GM12878 (cell line): ENCODE data around the gene GNAZ. TPM values are rescaled to one million over a fixed set of nuclear protein-coding genes. Genes with fewer than 3 reads are reported as not detected.

Source experiments
- ATAC-seq: fragments of 200-7000 bp; cut with Tn5 transposase; 3 replicates; pipeline ENCODE4 v1.9.1; 2020; ENCODE audit warnings: mild to moderate bottlenecking, moderate library complexity
- BruUV-seq: library from RNA; stranded (reverse); fragments of 400-500 nt; replicated peaks from 2 replicates; lab custom pipeline; 2021; lab: Mats Ljungman, UMichigan
- CTCF ChIA-PET: fragments of 300-600 bp; sonication (Branson Sonifier 250); formaldehyde crosslinking; extraction: SDS; loops from one replicate; lab custom pipeline; 2021; ENCODE audit warnings: inconsistent platforms; lab: Yijun Ruan, JAX
- POLR2A ChIA-PET: fragments of 350-600 bp; formaldehyde crosslinking; extraction: SDS; loops from one replicate; lab custom pipeline; 2021; ENCODE audit warnings: inconsistent platforms; lab: Charles Lee
- RAD21 ChIA-PET: fragments of 300-600 bp; sonication (Branson Sonifier 250); formaldehyde crosslinking; loops from one replicate; lab custom pipeline; 2023; ENCODE audit warnings: antibody characterized with exemption; ENCODE audit not compliant: unreplicated experiment; lab: Charles Lee
- SMC1A ChIA-PET: fragments of 300-600 bp; sonication (Branson Sonifier 250); formaldehyde crosslinking; loops from one replicate; lab custom pipeline; 2023; ENCODE audit not compliant: unreplicated experiment, uncharacterized antibody; lab: Charles Lee
- DNase-seq: peaks from one replicate; pipeline ENCODE4 v3.0.0-alpha.2; 2011; ENCODE audit warnings: low read depth, low spot score
- FAIRE-seq: peaks from 3 replicates; lab custom pipeline; 2011; peaks lifted over from hg19 to GRCh38; lab: Jason Lieb, UNC
- H2AFZ ChIP-seq: 2 replicates; pipeline ENCODE4 v1.6.0; 2011; ENCODE audit warnings: low read depth, low read length, control low read depth; ENCODE audit not compliant: control insufficient read depth
- H3K27ac ChIP-seq: 2 replicates; pipeline ENCODE4 v1.5.1; 2011; ENCODE audit warnings: control low read depth; ENCODE audit not compliant: control insufficient read depth, insufficient read depth
- H3K27me3 ChIP-seq, 2 experiments: replicated peaks in 1 of 2; 2 replicates each; pipeline versions ENCODE4 v1.6.0 to v1.6.1; 2011; ENCODE audit warnings: low read length in 1 of 2; ENCODE audit not compliant: control insufficient read depth in 2 of 2, insufficient read depth in 2 of 2
- H3K36me3 ChIP-seq, 2 experiments: 2 replicates each; pipeline ENCODE4 v1.5.1; 2011; ENCODE audit warnings: low read length in 1 of 2; ENCODE audit not compliant: control insufficient read depth in 2 of 2, insufficient read depth in 2 of 2
- H3K4me1 ChIP-seq: 2 replicates; pipeline ENCODE4 v1.6.1; 2011; ENCODE audit warnings: mild to moderate bottlenecking, low read length, moderate library complexity, mixed read lengths; ENCODE audit not compliant: control insufficient read depth, insufficient read depth
- H3K4me2 ChIP-seq: 2 replicates; pipeline ENCODE4 v1.6.0; 2011; ENCODE audit warnings: control low read depth; ENCODE audit not compliant: control insufficient read depth, insufficient read depth
- H3K4me3 ChIP-seq: fragments of 200-600 bp; sonication (generic); 2 replicates; pipeline ENCODE4 v1.5.1; 2016
- H3K79me2 ChIP-seq: 2 replicates; pipeline ENCODE4 v1.6.0; 2011; ENCODE audit warnings: low read length; ENCODE audit not compliant: control insufficient read depth, insufficient read depth
- H3K9ac ChIP-seq: 2 replicates; pipeline ENCODE4 v1.8.0; 2011; ENCODE audit warnings: low read length, control low read depth, mixed read lengths; ENCODE audit not compliant: control insufficient read depth, insufficient read depth
- H3K9me3 ChIP-seq: replicated peaks from 3 replicates; pipeline ENCODE4 v1.5.1; 2011; ENCODE audit warnings: mild to moderate bottlenecking, low read length; ENCODE audit not compliant: control insufficient read depth, insufficient read depth
- H4K20me1 ChIP-seq: 2 replicates; pipeline ENCODE4 v1.6.0; 2011; ENCODE audit not compliant: control insufficient read depth, insufficient read depth
- CEBPZ ChIP-seq: fragments of 150-350 bp; IDR thresholded peaks from 2 replicates; pipeline ENCODE4 v1.6.1; 2016; ENCODE audit warnings: low read depth, low read length
- PRDM15 ChIP-seq: fragments of 450-650 bp; formaldehyde crosslinking; IDR thresholded peaks from 2 replicates; pipeline ENCODE4 v1.4.0; 2020; ENCODE audit warnings: mild to moderate bottlenecking, moderate library complexity
- WGBS: methylation state at CpG from one replicate; pipeline ENCODE4 v1.1.6; 2016; ENCODE audit warnings: low lambda C conversion rate; ENCODE audit not compliant: insufficient replicate concordance, insufficient coverage; ENCODE audit errors: missing lambda C conversion rate; 5-methylcytosine and 5-hydroxymethylcytosine counted together
- in situ Hi-C: fragments of 300-500 bp; cut with MboI; formaldehyde crosslinking; loops from 9 replicates; pipeline ENCODE4 v1.14.3; 2018; ENCODE audit warnings: mixed read lengths
- intact Hi-C: fragments of 100-400 bp; cut with micrococcal nuclease; formaldehyde crosslinking; loops from one replicate; pipeline ENCODE4 v1.14.2; 2022; ENCODE audit not compliant: unreplicated experiment
- polyA plus RNA-seq, 11 experiments: library from polyadenylated mRNA; depleted of rRNA in 4 of 11; unstranded in 6 of 11; stranded (reverse) in 5 of 11; fragments of >200 nt; fragmentation: Nextera tagmentation in 4 of 11; fragmentation: Illumina TruSeq in 1 of 11; extraction: Ambion mirVana in 4 of 11; extraction: Trizol in 1 of 11; gene quantifications; 1 replicate in 1 of 11; 2 replicates in 10 of 11; pipeline versions ENCODE4 v1.2.1 to v1.2.3, GENCODE V29; 2011 to 2016; ENCODE audit warnings: inconsistent platforms in 2 of 11, missing spikeins in 2 of 11, low read depth in 1 of 11
- total RNA-seq, 4 experiments: library from RNA; depleted of rRNA in 3 of 4; stranded (reverse); fragments of >200 nt in 3 of 4; fragmentation: Illumina TruSeq in 1 of 4; extraction: Trizol in 1 of 4; gene quantifications; 2 replicates each; pipeline versions ENCODE4 v1.2.1 to v1.2.3, GENCODE V29; 2013 to 2021

The GNAZ gene
- total and polyA plus RNA-seq, 10 of the 15 experiments (the other 5 are each of a cell fraction or from before 2014, with no cell fraction given): 0.09 to 1.0 (median 0.44) TPM; not detected in 1

- Histone ChIP-seq H3K9ac (no peak overlapping the region), H3K27ac (no peak overlapping the region), H3K4me1 (no peaks in the 10 kb centered on the region), H3K4me3 (no peak overlapping the region), H3K9me3 (no peaks in the 10 kb centered on the region), H3K4me2 (no peak overlapping the region), H2AFZ (no peak overlapping the region), H4K20me1 (no peaks in the 10 kb centered on the region), H3K79me2 (no peaks in the 10 kb centered on the region), H3K36me3 (no peaks in the 10 kb centered on the region), H3K27me3 (no peaks in the 10 kb centered on the region)
- ChIA-PET SMC1A (interaction anchor here (1.6 to 2.0 kb wide), 2 partner anchors 31 to 128 kb away, joined by 5 to 8 read pairs; no protein-coding TSS in a partner anchor), RAD21 (interaction anchor here (1.0 kb wide), 1 partner anchor 128 kb away, joined by 3 read pairs; no protein-coding TSS in a partner anchor), CTCF (interaction anchor here (1.4 to 1.8 kb wide), 2 partner anchors 25 to 128 kb away, joined by 3 to 6 read pairs; no protein-coding TSS in a partner anchor), POLR2A (no interaction called here)
- FAIRE-seq (no peak), ATAC-seq (no peak), DNase-seq (no peak)
- intact Hi-C loops: no loop called here
- in situ Hi-C loops: no loop called here
- no peak for TF ChIP-seq CEBPZ
- no TSS peak for BruUV-seq
- WGBS: 39% methylated on average over 8 of the region's 8 CpGs
These were observed 17.9 kb downstream of the GNAZ start for GRCh38 chr22:23088199-23088604.

- no peak for TF ChIP-seq PRDM15
- Histone ChIP-seq H3K4me3 (no peak overlapping the region), H2AFZ (no peak overlapping the region), H3K9ac (no peak overlapping the region), H4K20me1 (no peaks in the 10 kb centered on the region), H3K36me3 (no peaks in the 10 kb centered on the region), H3K4me1 (no peaks in the 10 kb centered on the region), H3K27ac (no peak overlapping the region), H3K4me2 (no peak overlapping the region), H3K9me3 (no peaks in the 10 kb centered on the region), H3K79me2 (no peaks in the 10 kb centered on the region), H3K27me3 (no peaks in the 10 kb centered on the region)
- in situ Hi-C loops: no loop called here
- RAD21 ChIA-PET: interaction anchor here (1.0 kb wide), 1 partner anchor 129 kb away, joined by 3 read pairs; no protein-coding TSS in a partner anchor
- SMC1A ChIA-PET: interaction anchor here (2.0 kb wide), 1 partner anchor 129 kb away, joined by 8 read pairs; no protein-coding TSS in a partner anchor
- intact Hi-C loops: no loop called here
- CTCF ChIA-PET: interaction anchor here (0.7 to 1.8 kb wide), 2 partner anchors 112 to 129 kb away, joined by 3 to 6 read pairs; no protein-coding TSS in a partner anchor
- ATAC-seq (no peak), FAIRE-seq (no peak), DNase-seq (no peak)
- 42% methylated on average over 10 of the region's 10 CpGs for WGBS
- POLR2A ChIA-PET: no interaction called here
- no TSS peak for BruUV-seq
These were observed 18.7 kb downstream of the GNAZ start for GRCh38 chr22:23089010-23089409.
